Subcutaneous adipose tissue (tissue), 4 donors: ENCODE data around the gene RAB39A. TPM values are rescaled to one million over a fixed set of nuclear protein-coding genes. Genes with fewer than 3 reads are reported as not detected.

Source experiments
- total RNA-seq, 4 donors: library from RNA; depleted of rRNA; stranded (reverse); fragments of >200 nt; gene quantifications; one replicate each; pipeline ENCODE4 v1.1.0, GENCODE V29; 2016
- TF ChIP-seq, protein P1 (sequence below): fragments of 450-650 bp; IDR thresholded peaks from one replicate; pipeline ENCODE4 v1.5.1; 2016; ENCODE audit warnings: low read depth, mild to moderate bottlenecking, control low read depth, antibody characterized with exemption, moderate library complexity

RAB39A gene
- total RNA-seq, 4 donors from 2014 or later, result 3.1 to 4.8 (median 3.3) TPM; not detected in 1

DNA sequence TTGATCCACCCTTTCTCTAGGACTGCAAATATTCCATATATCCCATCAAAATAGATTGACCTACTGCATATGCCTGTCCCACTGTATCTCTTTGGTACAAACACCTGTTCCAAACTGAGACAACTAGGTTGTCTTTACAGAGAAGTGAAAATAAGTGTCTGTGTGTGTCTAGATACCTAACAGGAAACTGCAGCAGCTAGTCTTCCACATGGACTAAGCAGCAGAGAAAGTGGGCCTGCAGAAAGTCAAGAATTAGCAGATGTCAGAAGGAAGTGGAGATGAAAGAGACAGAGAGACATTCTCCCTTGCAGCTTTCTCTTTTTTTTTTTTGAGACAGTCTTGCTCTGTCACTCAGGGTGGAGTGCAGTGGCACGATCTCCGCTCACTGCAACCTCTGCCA lies 3.9 kb upstream of the RAB39A start:
- TF ChIP-seq, protein P1, sequence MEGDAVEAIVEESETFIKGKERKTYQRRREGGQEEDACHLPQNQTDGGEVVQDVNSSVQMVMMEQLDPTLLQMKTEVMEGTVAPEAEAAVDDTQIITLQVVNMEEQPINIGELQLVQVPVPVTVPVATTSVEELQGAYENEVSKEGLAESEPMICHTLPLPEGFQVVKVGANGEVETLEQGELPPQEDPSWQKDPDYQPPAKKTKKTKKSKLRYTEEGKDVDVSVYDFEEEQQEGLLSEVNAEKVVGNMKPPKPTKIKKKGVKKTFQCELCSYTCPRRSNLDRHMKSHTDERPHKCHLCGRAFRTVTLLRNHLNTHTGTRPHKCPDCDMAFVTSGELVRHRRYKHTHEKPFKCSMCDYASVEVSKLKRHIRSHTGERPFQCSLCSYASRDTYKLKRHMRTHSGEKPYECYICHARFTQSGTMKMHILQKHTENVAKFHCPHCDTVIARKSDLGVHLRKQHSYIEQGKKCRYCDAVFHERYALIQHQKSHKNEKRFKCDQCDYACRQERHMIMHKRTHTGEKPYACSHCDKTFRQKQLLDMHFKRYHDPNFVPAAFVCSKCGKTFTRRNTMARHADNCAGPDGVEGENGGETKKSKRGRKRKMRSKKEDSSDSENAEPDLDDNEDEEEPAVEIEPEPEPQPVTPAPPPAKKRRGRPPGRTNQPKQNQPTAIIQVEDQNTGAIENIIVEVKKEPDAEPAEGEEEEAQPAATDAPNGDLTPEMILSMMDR, result no peak

DNA sequence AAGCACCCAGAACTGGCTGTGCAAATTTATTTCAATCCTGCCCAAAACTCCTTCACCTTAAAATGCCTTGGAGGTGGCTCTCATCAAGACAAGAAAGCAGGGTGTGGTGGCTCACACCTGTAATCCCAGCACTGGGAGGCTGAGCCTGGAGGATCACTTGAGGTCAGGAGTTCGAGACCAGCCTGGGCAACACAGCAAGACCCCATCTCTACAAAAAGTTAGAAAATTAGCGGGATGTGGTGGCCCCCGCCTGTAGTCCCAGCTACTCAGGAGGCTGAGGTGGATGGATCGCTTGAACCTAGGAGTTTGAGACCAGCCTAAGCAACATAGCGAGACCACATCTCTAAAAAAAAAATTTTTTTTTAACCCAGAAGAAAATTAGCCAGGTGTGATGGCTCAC lies 689 bp upstream of the RAB39A start:
- TF ChIP-seq, protein P1, result no peak

DNA sequence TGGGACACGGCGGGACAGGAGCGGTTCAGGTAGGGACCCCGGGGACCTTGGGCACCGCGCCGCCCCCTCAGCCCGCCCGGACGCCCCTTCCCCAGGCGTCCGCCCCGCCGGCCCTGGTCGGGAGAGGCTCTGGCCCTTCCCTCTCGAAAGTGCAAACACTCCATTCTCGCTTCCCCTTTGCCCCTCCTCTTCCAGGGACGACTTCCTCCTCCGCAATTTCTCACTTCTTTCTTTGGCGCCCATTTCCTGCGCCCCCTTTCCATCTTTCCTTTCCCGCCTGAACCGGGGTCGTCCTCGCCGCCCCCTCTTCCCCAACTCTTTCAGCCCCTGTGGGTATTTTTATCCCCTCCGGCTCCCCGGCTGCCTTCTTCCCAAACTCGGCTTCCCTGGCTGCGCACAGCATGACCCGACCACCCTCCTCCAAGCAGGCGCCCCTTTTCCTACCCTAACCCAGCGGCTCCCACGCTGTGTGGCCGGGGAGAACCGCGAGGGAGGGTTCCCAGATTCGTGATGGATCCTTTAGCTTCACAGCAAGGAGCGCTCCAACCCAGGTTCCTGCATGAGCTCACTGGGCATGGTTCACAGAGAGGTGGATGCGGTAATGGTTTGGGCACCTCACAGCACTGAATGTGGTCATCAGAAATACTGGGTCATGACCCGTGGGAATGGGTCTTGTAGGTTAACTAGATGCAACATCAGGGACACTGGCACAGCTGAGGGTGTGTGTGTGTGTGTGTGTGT lies 689 bp downstream of the RAB39A start:
- TF ChIP-seq, protein P1, result no peak

DNA sequence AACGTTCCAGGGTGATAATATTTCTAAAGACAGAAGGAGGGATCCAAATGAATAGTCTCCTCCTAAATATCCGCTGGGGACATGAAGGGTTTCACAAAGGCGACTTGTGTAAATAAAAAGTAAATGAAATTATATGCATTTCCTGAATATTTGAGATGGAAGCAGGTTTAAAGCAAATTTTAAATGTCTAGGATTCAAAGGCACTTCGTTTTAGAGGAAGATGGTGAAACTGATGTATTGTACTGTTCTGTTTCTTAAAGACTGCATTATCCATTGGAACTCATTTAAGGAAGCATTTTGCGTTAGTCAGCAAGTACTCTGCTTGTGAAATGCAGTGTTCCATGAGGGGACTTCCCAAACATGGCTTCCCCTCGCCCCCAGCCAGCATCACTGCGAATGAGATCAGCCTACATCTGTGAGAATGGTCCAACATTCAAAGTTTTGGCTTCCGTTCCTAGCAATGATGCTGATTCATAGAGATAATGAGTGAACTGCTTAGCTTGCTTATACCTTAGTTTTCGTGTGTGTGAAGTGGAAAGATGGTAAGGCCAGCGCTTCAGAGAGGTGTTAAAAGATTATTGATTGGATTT lies 1.5 kb downstream of the RAB39A start:
- TF ChIP-seq, protein P1, result no peak

DNA sequence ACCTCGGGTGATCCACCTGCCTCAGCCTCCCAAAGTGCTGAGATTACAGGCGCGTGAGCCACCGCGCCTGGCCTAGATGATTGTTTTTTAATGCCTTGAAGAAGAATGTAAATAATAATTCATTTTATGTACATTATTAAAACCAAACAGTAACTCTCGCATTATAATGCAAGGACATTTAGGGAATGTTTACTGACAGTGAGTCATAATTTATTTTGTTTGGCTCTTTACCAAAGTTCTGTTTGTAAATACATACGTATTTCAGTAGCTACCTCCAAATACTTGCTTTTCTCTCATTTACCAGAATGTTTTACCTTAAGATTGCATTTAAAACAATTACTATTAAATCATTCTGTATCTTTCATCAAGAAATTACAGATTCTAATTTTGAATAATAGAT lies 3.0 kb downstream of the RAB39A start:
- TF ChIP-seq, protein P1, result no peak

DNA sequence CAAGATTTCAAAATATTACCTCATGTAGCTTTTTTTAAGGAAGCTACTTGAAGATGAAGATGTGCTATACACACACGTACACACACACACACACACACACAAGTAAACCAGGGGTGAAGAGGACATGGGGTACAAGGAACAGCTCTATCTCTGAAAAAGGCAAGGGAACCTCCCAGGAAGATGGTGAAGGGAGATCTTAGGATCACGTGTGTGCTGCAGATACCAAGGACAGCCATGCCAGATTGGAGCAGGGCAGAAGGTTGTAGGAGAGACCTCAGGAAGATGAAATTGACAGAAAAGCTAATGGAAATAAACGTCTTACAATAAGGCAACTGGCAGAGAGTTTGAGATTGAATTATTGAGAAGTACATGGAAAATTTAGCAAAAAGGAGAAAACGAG lies 19.7 kb downstream of the RAB39A start:
- TF ChIP-seq, protein P1, result no peak

DNA sequence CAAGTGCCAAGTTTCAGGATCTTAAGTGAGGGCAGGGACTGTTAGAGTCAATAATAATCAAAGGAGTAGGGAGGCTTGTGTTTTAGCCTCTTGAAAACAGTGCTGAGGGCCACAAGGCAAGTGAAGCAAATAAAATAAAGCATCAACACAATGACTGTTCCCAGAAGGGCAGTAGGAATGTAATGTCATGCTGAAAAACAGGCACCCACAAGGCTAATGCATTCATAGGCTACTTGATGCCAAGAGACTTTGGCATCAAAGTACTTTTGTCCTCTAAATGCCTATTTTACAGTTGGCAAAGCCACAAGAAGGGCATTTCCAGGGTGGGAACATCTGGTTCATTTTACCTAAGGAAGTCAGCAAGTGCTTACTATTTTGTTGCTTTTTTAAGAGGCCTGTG lies 22.9 kb downstream of the RAB39A start:
- TF ChIP-seq, protein P1, result no peak
